ENCODE results near the gene SGCE.

DNA sequence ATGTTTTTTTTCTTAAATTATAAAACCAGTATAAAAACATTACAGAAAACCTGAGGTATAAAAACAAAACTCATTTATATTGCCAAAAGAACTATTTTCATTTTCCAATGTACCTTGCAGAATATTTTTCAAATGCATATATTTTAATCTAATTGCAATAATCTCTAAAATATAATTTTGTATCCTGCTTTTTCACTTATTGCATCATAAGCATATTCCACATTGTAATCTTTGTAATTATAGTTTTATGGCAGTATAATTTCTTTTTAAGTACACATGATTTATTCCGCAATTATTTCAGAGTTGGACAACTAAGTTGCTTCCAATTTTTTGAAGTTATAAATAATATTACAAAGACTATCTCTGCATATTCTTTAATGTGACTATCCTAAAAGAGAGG lies 43.7 kb downstream of the SGCE start:
- TF ChIP-seq CTCF (IDR thresholded peaks at IDR 0.05) (no peak), ZFX (IDR thresholded peaks at IDR 0.05; ENCODE audit: borderline replicate concordance) (no peak)

All from 22Rv1 (cell line).